ENCODE data around the gene EIF1. TPM values are rescaled to one million over a fixed set of nuclear protein-coding genes. Genes with fewer than 3 reads are reported as not detected.

Gene EIF1
- total RNA-seq, 2 donors from 2014 or later, result 526 to 573 TPM

- no peaks in the 10 kb centered on the region for H3K9me3 Mint-ChIP-seq
- TF ChIP-seq, protein P1, sequence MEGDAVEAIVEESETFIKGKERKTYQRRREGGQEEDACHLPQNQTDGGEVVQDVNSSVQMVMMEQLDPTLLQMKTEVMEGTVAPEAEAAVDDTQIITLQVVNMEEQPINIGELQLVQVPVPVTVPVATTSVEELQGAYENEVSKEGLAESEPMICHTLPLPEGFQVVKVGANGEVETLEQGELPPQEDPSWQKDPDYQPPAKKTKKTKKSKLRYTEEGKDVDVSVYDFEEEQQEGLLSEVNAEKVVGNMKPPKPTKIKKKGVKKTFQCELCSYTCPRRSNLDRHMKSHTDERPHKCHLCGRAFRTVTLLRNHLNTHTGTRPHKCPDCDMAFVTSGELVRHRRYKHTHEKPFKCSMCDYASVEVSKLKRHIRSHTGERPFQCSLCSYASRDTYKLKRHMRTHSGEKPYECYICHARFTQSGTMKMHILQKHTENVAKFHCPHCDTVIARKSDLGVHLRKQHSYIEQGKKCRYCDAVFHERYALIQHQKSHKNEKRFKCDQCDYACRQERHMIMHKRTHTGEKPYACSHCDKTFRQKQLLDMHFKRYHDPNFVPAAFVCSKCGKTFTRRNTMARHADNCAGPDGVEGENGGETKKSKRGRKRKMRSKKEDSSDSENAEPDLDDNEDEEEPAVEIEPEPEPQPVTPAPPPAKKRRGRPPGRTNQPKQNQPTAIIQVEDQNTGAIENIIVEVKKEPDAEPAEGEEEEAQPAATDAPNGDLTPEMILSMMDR (conservative IDR thresholded peaks at IDR 0.05), result no peak
- H3K27me3 Mint-ChIP-seq (ENCODE audit: insufficient read depth), result peaks cover 42% of the 10 kb centered on the region
- no peaks in the 10 kb centered on the region for H3K9me3 ChIP-seq (ENCODE audit: control insufficient read depth, low read length)
- WGBS, 2 experiments (ENCODE audit: insufficient coverage in 1 of 2, insufficient read length in 1 of 2), result 94 to 95% methylated on average over 3 to 5 of the region's 5 CpGs
- H3K9ac ChIP-seq (ENCODE audit: extremely low read depth, low read length, poor library complexity, severe bottlenecking), result no peak overlapping the region
- no peak for DNase-seq
- no peak overlapping the region for H3K4me3 ChIP-seq (ENCODE audit: low read length)
- no peak overlapping the region for H3K4me3 Mint-ChIP-seq
- no peak overlapping the region for H3K27ac ChIP-seq (ENCODE audit: low read depth, low read length)
- no peaks in the 10 kb centered on the region for H3K36me3 ChIP-seq (ENCODE audit: control insufficient read depth, insufficient read depth, low read length)
- peaks cover 36% of the 10 kb centered on the region for H3K27me3 ChIP-seq (ENCODE audit: control insufficient read depth, insufficient read depth, low read length, poor library complexity, severe bottlenecking)
- no peak overlapping the region for H3K27ac Mint-ChIP-seq
- no peaks in the 10 kb centered on the region for H3K36me3 Mint-ChIP-seq (ENCODE audit: low read depth)
- peaks cover 7% of the 10 kb centered on the region for H3K4me1 Mint-ChIP-seq
- no peaks in the 10 kb centered on the region for H3K4me1 ChIP-seq (ENCODE audit: control insufficient read depth, insufficient read depth, low read length)
Observed at GRCh38 chr17:41738801-41739112, 50.1 kb downstream of the EIF1 start.

DNA sequence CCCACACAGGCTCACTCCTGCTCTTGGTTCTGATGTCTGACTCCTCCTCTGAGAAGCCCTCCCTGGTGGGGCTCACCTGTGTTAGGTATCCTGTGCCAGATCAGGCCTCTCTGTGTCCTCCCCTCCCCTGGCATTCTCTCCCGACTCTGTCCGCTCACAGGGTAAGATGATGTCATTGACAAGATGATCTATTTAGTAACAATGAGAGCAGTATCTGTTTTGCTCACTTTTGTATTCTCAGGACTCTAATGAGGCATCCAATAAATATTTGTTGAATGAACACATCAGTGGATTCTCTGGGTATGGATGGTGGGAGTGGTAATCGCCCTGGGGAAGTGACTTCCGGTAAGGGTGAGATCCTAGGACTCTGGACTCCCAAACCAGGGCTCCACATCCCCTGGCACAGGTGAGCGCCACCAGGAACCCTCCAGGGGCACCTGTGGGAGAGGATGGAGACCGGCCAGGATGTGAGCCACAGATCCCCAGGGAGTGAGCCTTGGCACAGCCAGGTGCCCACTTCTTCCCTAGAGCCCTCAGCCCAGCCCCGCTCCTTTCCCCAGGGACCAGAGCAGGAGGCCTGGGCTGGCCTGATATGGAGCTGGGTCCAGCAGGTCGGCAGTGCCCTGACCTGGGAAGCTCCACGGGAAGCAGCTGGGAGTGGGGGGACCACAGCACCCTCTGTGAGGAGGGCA lies 51.1 kb downstream of the EIF1 start:
- Mint-ChIP-seq H3K36me3 (ENCODE audit: low read depth) (no peaks in the 10 kb centered on the region), H3K4me3 (no peak overlapping the region), H3K9me3 (no peaks in the 10 kb centered on the region), H3K4me1 (peaks cover 7% of the 10 kb centered on the region), H3K27me3 (ENCODE audit: insufficient read depth) (peaks cover 32% of the 10 kb centered on the region), H3K27ac (no peak overlapping the region)
- Histone ChIP-seq H3K9ac (ENCODE audit: extremely low read depth, low read length, poor library complexity, severe bottlenecking) (no peak overlapping the region), H3K4me1 (ENCODE audit: control insufficient read depth, insufficient read depth, low read length) (no peaks in the 10 kb centered on the region), H3K36me3 (ENCODE audit: control insufficient read depth, insufficient read depth, low read length) (no peaks in the 10 kb centered on the region), H3K27ac (ENCODE audit: low read depth, low read length) (no peak overlapping the region), H3K9me3 (ENCODE audit: control insufficient read depth, low read length) (no peaks in the 10 kb centered on the region), H3K27me3 (ENCODE audit: control insufficient read depth, insufficient read depth, low read length, poor library complexity, severe bottlenecking) (peaks cover 30% of the 10 kb centered on the region), H3K4me3 (ENCODE audit: low read length) (no peak overlapping the region)
- TF ChIP-seq, protein P1 (conservative IDR thresholded peaks at IDR 0.05), result no peak
- DNase-seq, result no peak
- 86 to 94% methylated on average over 3 to 9 of the region's 9 CpGs for WGBS, 2 experiments (ENCODE audit: insufficient coverage in 1 of 2, insufficient read length in 1 of 2)

DNA sequence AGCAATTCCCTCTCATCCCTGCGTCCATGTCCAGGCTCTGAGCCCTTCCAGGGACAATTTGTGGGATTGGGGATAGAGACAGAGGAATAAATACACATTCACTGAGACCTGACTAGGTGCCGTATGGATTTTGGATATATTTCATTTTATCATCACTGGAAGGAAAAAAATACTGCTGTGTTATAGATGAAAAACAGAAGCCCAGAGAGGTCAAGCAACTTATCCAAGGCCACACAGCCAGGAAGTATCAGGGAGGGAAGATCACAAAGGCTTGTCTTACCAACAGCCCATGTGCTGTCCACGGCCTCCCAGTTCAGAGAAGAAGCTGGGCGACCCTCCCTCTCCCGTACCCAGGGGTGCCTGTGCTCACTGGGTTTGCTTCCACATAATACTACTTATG lies 51.8 kb downstream of the EIF1 start:
- no peaks in the 10 kb centered on the region for H3K9me3 ChIP-seq (ENCODE audit: control insufficient read depth, low read length)
- no peaks in the 10 kb centered on the region for H3K36me3 Mint-ChIP-seq (ENCODE audit: low read depth)
- no peak overlapping the region for H3K9ac ChIP-seq (ENCODE audit: extremely low read depth, low read length, poor library complexity, severe bottlenecking)
- H3K36me3 ChIP-seq (ENCODE audit: control insufficient read depth, insufficient read depth, low read length), result no peaks in the 10 kb centered on the region
- H3K27ac ChIP-seq (ENCODE audit: low read depth, low read length), result no peak overlapping the region
- DNase-seq, result no peak
- WGBS, 2 experiments (ENCODE audit: insufficient coverage in 1 of 2, insufficient read length in 1 of 2), result 89% methylated on average over 1 to 5 of the region's 5 CpGs
- no peaks in the 10 kb centered on the region for H3K4me1 ChIP-seq (ENCODE audit: control insufficient read depth, insufficient read depth, low read length)
- no peaks in the 10 kb centered on the region for H3K9me3 Mint-ChIP-seq
- H3K27ac Mint-ChIP-seq, result no peak overlapping the region
- H3K4me1 Mint-ChIP-seq, result peaks cover 4% of the 10 kb centered on the region
- no peak overlapping the region for H3K4me3 ChIP-seq (ENCODE audit: low read length)
- H3K4me3 Mint-ChIP-seq, result no peak overlapping the region
- peaks cover 25% of the 10 kb centered on the region for H3K27me3 Mint-ChIP-seq (ENCODE audit: insufficient read depth)
- H3K27me3 ChIP-seq (ENCODE audit: control insufficient read depth, insufficient read depth, low read length, poor library complexity, severe bottlenecking), result peaks cover 24% of the 10 kb centered on the region
- TF ChIP-seq, protein P1 (conservative IDR thresholded peaks at IDR 0.05), result no peak

All from endodermal cell (in vitro differentiated cells).